ENCODE measurements around the gene OPCML. TPM values are rescaled to one million over a fixed set of nuclear protein-coding genes. Genes with fewer than 3 reads are reported as not detected.

Gene OPCML
- total RNA-seq, 3 donors from 2014 or later (not counting 1 experiment from before 2014, with no cell fraction given): not detected

DNA sequence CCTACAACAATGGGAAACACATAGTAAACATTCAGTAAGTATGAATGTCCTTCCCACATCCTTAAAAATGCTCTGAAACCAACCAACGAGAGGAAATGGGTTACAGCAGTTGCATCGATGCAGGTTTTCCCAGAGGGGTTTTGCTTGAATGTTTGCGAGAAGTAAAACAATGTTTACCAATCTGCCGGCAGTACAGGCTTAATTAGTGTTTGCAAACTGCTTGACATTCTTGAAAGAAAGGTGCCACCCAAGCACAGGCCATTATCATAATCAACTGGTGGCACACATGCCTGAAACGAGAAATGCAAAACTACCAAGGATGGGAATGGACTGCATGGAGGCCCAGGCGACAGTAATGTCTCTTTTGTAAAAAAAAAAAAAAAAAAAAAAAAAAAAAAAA is 27.1 kb upstream of the OPCML start:
- H3K4me1 ChIP-seq (ENCODE audit: control insufficient read depth, insufficient read depth, low read length): no peaks in the 10 kb centered on the region
- intact Hi-C loops (cut with micrococcal nuclease): no loop called here
- Mint-ChIP-seq H3K4me1 (no peaks in the 10 kb centered on the region), H3K4me3 (no peak overlapping the region), H3K9me3 (peaks cover 3 to 8% of the 10 kb centered on the region in 2 donors), H3K27me3 (ENCODE audit: low read depth in 2 of 2) (no peaks in the 10 kb centered on the region), H3K27ac (no peak overlapping the region), H3K36me3 (no peaks in the 10 kb centered on the region)
- H3K27ac ChIP-seq (ENCODE audit: low read length): no peak overlapping the region
- no peak for DNase-seq
- no peaks in the 10 kb centered on the region for H3K27me3 ChIP-seq (ENCODE audit: control insufficient read depth, insufficient read depth, low read length)
- H3K4me3 ChIP-seq (ENCODE audit: low read length): no peak overlapping the region
- 56% methylated on average over 5 of the region's 6 CpGs for WGBS (ENCODE audit: insufficient coverage)
- ATAC-seq: no peak
- H3K36me3 ChIP-seq (ENCODE audit: control insufficient read depth, insufficient read depth, low read length): no peaks in the 10 kb centered on the region
- TF ChIP-seq, protein P1, sequence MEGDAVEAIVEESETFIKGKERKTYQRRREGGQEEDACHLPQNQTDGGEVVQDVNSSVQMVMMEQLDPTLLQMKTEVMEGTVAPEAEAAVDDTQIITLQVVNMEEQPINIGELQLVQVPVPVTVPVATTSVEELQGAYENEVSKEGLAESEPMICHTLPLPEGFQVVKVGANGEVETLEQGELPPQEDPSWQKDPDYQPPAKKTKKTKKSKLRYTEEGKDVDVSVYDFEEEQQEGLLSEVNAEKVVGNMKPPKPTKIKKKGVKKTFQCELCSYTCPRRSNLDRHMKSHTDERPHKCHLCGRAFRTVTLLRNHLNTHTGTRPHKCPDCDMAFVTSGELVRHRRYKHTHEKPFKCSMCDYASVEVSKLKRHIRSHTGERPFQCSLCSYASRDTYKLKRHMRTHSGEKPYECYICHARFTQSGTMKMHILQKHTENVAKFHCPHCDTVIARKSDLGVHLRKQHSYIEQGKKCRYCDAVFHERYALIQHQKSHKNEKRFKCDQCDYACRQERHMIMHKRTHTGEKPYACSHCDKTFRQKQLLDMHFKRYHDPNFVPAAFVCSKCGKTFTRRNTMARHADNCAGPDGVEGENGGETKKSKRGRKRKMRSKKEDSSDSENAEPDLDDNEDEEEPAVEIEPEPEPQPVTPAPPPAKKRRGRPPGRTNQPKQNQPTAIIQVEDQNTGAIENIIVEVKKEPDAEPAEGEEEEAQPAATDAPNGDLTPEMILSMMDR (IDR thresholded peaks at IDR 0.05): no peak
- H3K9me3 ChIP-seq (ENCODE audit: control insufficient read depth, insufficient read depth, low read length): no peaks in the 10 kb centered on the region

DNA sequence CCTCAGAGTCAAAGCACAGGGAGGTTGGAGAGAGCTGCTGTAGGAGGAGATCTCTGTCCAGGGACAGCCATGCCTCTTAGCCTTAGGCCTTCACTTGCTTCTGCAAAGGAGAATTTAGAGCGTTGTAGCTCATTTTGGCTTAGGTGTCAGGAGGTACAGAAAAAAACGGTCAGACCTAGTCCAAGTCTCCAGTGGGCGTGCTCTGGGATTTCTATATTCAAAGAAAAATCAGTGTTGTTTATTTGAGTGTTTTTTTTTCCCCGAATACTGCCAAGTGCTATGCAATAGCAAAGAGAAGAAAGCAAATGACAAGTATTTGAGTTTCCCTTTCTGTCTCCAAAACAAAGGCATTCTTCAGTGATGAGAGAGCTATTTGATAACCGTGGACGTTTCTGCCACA is 22.7 kb upstream of the OPCML start:
- H3K36me3 Mint-ChIP-seq: no peaks in the 10 kb centered on the region

DNA sequence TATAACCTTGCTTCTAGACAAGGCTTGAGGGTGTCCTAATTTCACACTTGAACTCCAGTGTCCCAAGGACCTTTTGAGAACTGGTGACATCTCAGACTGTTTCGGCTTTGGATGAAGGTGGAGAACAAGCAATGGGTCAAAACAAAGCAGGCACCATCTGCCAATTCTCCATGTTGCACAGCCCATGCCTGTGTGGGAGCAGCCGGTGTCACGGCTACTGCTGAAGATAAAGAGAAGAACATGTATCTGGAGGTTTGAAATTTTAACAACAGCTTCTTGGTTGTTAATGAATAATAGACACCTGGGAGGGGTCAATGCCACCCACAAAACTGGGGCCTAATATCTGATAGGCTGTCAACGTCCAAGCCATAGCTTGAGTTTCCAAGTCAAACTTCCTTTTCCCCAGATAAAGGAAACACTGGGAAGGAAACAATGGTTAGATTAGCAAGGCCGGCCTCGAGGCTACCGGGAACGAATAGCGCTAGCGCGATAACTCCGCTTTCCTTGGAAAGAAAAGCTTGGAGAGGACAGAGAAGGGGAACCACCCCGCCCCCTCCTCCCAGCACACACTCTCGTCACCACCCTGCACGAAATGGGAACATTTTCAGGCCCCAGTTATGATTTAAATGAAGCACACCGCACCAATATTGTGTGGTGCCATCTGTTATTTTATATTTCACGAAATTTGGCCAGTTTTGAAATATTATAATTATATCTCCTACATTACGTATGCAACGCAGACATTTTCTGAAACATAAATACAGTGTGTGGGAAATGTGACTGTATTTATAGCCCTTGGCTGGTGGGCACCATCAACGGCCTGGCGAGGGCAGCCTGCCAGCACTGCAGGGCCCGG is 21.8 kb upstream of the OPCML start:
- H3K36me3 ChIP-seq (ENCODE audit: control insufficient read depth, insufficient read depth, low read length): no peaks in the 10 kb centered on the region
- H3K27me3 ChIP-seq (ENCODE audit: control insufficient read depth, insufficient read depth, low read length): no peaks in the 10 kb centered on the region
- Mint-ChIP-seq H3K36me3 (no peaks in the 10 kb centered on the region), H3K9me3 (peaks cover 0 to 4% of the 10 kb centered on the region in 2 donors), H3K27me3 (ENCODE audit: low read depth in 2 of 2) (no peaks in the 10 kb centered on the region), H3K4me1 (no peaks in the 10 kb centered on the region), H3K27ac (no peak overlapping the region), H3K4me3 (no peak overlapping the region)
- DNase-seq (no peak), ATAC-seq (no peak)
- H3K27ac ChIP-seq (ENCODE audit: low read length): no peak overlapping the region
- no peaks in the 10 kb centered on the region for H3K9me3 ChIP-seq (ENCODE audit: control insufficient read depth, insufficient read depth, low read length)
- TF ChIP-seq, protein P1 (IDR thresholded peaks at IDR 0.05): no peak
- H3K4me3 ChIP-seq (ENCODE audit: low read length): no peak overlapping the region
- no peaks in the 10 kb centered on the region for H3K4me1 ChIP-seq (ENCODE audit: control insufficient read depth, insufficient read depth, low read length)
- intact Hi-C loops (cut with micrococcal nuclease): no loop called here
- WGBS (ENCODE audit: insufficient coverage): 66% methylated on average over 16 of the region's 22 CpGs

More for the DNA sequence above, 22.7 kb upstream of the OPCML start:
- no peaks in the 10 kb centered on the region for H3K27me3 ChIP-seq (ENCODE audit: control insufficient read depth, insufficient read depth, low read length)
- ATAC-seq (no peak), DNase-seq (no peak)
- intact Hi-C loops (cut with micrococcal nuclease): no loop called here
- TF ChIP-seq, protein P1 (IDR thresholded peaks at IDR 0.05): no peak
- Mint-ChIP-seq H3K4me3 (no peak overlapping the region), H3K9me3 (peaks cover 0 to 4% of the 10 kb centered on the region in 2 donors), H3K27ac (no peak overlapping the region), H3K4me1 (no peaks in the 10 kb centered on the region), H3K27me3 (ENCODE audit: low read depth in 2 of 2) (no peaks in the 10 kb centered on the region)
- WGBS (ENCODE audit: insufficient coverage): 77% methylated on average over 6 of the region's 6 CpGs
- no peaks in the 10 kb centered on the region for H3K9me3 ChIP-seq (ENCODE audit: control insufficient read depth, insufficient read depth, low read length)
- no peaks in the 10 kb centered on the region for H3K36me3 ChIP-seq (ENCODE audit: control insufficient read depth, insufficient read depth, low read length)
- H3K27ac ChIP-seq (ENCODE audit: low read length): no peak overlapping the region
- no peak overlapping the region for H3K4me3 ChIP-seq (ENCODE audit: low read length)
- H3K4me1 ChIP-seq (ENCODE audit: control insufficient read depth, insufficient read depth, low read length): no peaks in the 10 kb centered on the region

Measured in natural killer cell (primary cell).